ENCODE results near the gene NACAD. TPM values are rescaled to one million over a fixed set of nuclear protein-coding genes. Genes with fewer than 3 reads are reported as not detected.

NACAD gene
- total RNA-seq, 4 donors from 2014 or later: 0.51 to 26.9 (median 5.4) TPM

GRCh38 chr7:45069444-45070253 lies 19.1 kb downstream of the NACAD start:
- Histone ChIP-seq H3K27me3 (no peaks in the 10 kb centered on the region), H3K4me3 (no peak overlapping the region), H3K27ac (no peak overlapping the region), H3K36me3 (no peaks in the 10 kb centered on the region), H3K4me1 (no peaks in the 10 kb centered on the region), H3K9me3 (no peaks in the 10 kb centered on the region)
- intact Hi-C loops (cut with DNase I; ENCODE audit: low total_unique reads): no loop called here
- TF ChIP-seq POLR2A (IDR thresholded peaks at IDR 0.05): no peak
- TF ChIP-seq, protein P1, sequence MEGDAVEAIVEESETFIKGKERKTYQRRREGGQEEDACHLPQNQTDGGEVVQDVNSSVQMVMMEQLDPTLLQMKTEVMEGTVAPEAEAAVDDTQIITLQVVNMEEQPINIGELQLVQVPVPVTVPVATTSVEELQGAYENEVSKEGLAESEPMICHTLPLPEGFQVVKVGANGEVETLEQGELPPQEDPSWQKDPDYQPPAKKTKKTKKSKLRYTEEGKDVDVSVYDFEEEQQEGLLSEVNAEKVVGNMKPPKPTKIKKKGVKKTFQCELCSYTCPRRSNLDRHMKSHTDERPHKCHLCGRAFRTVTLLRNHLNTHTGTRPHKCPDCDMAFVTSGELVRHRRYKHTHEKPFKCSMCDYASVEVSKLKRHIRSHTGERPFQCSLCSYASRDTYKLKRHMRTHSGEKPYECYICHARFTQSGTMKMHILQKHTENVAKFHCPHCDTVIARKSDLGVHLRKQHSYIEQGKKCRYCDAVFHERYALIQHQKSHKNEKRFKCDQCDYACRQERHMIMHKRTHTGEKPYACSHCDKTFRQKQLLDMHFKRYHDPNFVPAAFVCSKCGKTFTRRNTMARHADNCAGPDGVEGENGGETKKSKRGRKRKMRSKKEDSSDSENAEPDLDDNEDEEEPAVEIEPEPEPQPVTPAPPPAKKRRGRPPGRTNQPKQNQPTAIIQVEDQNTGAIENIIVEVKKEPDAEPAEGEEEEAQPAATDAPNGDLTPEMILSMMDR (IDR thresholded peaks at IDR 0.05): no peak
- DNase-seq: no peak

DNA sequence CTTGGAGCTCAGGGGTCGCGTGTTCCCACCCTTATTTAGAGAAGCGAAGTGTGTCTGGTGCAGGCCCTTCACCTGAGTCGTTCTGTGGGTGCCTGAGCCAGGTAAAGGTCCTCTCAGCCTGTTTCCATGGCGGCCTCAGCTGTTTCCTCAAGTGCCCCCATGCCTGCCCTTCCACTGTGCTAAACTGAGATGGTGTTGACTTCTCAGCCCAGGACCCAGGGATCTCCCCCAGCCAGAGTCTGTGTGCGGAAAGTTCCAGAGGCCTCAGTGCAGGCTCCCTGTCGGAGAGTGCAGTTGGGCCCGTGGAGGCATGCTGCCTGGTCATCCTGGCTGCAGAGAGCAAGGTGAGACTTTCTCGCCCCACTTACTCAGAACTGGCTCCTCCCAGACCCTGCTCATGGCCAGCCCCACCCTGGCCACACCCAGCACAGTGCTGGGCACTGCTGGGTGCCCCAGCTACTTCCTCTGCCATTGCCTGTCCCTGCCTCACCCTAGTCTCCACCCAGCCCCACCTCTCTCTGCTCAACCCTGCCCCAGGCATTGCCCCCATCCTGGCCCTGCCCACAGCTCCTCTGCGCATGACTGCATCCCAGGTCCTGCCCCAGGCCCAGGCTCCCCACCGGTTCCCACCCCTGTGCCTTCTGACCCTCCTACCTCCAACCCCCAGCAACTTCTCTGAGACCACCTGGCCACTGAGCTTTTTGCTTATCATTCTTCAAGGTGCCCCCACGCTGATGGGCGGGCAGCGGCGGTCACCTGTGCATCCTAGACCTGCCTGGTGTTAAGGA lies 20.3 kb downstream of the NACAD start:
- no peak for DNase-seq
- H3K27ac ChIP-seq: no peak overlapping the region
- intact Hi-C loops (cut with DNase I; ENCODE audit: low total_unique reads): no loop called here
- H3K4me3 ChIP-seq: no peak overlapping the region
- TF ChIP-seq, protein P1 (IDR thresholded peaks at IDR 0.05): no peak
- TF ChIP-seq POLR2A (IDR thresholded peaks at IDR 0.05): no peak
- H3K4me1 ChIP-seq: no peaks in the 10 kb centered on the region
- no peaks in the 10 kb centered on the region for H3K9me3 ChIP-seq
- H3K27me3 ChIP-seq: no peaks in the 10 kb centered on the region
- H3K36me3 ChIP-seq: no peaks in the 10 kb centered on the region

- Histone ChIP-seq H3K36me3 (no peaks in the 10 kb centered on the region), H3K27me3 (no peaks in the 10 kb centered on the region), H3K27ac (no peak overlapping the region), H3K4me3 (no peak overlapping the region), H3K4me1 (no peaks in the 10 kb centered on the region), H3K9me3 (no peaks in the 10 kb centered on the region)
- intact Hi-C loops (cut with DNase I; ENCODE audit: low total_unique reads): no loop called here
- DNase-seq: no peak
- TF ChIP-seq, protein P1 (IDR thresholded peaks at IDR 0.05): no peak
- TF ChIP-seq POLR2A (IDR thresholded peaks at IDR 0.05): no peak
Observed at GRCh38 chr7:45067582-45067981, 21.2 kb downstream of the NACAD start.

DNA sequence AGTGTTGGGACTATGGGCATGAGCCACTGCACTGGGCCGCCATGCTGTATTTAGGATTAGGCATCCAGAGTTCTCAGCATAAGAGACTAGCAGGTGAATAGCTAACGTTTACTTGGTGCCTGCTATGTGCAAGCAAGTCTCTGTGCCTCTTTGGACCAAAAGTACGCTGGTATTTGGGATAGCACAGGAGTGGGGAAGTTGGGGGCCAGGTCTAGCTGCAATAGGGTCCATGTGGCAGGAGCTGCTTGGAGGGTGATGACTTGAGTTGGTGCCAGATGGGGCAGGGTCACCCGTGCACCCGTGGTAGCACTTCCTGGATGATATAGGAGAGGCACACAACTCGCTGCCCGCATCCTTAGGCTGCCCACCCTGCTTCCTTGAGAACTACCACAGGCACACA lies 22.4 kb downstream of the NACAD start:
- no peak overlapping the region for H3K4me3 ChIP-seq
- intact Hi-C loops (cut with DNase I; ENCODE audit: low total_unique reads): no loop called here
- no peak for DNase-seq
- H3K27ac ChIP-seq: no peak overlapping the region
- no peaks in the 10 kb centered on the region for H3K9me3 ChIP-seq
- H3K36me3 ChIP-seq: no peaks in the 10 kb centered on the region
- H3K27me3 ChIP-seq: no peaks in the 10 kb centered on the region
- no peak for TF ChIP-seq POLR2A (IDR thresholded peaks at IDR 0.05)
- TF ChIP-seq, protein P1 (IDR thresholded peaks at IDR 0.05): no peak
- H3K4me1 ChIP-seq: no peaks in the 10 kb centered on the region

Measured in uterus (tissue), 4 donors.